Measurements from ENCODE around the gene FH.

DNA sequence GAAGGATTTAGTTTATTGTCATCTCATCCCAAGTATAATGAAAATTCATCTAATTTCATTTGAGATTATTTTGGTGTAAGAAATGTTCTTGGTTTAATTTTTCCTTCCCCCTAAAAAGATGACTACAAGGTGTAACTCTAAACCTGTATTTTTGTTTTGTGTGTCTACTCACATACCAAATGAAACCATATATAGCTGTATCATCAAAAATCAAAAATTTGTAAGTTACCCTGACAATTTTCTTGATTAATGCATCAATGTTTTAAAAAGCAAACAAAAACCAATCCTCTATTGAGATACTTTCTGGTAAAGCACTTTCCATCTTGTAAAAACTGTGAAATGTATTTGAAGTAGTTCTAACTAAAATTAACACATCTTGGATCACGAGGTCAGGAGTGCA is 30.8 kb downstream of the FH start:
- TF ChIP-seq POLR2A (IDR thresholded peaks at IDR 0.05; ENCODE audit: low read depth, low read length), result no peak
- TF ChIP-seq POLR2AphosphoS5 (IDR thresholded peaks at IDR 0.05; ENCODE audit: insufficient read depth, low read depth, low read length), result no peak
- TF ChIP-seq, protein P1, sequence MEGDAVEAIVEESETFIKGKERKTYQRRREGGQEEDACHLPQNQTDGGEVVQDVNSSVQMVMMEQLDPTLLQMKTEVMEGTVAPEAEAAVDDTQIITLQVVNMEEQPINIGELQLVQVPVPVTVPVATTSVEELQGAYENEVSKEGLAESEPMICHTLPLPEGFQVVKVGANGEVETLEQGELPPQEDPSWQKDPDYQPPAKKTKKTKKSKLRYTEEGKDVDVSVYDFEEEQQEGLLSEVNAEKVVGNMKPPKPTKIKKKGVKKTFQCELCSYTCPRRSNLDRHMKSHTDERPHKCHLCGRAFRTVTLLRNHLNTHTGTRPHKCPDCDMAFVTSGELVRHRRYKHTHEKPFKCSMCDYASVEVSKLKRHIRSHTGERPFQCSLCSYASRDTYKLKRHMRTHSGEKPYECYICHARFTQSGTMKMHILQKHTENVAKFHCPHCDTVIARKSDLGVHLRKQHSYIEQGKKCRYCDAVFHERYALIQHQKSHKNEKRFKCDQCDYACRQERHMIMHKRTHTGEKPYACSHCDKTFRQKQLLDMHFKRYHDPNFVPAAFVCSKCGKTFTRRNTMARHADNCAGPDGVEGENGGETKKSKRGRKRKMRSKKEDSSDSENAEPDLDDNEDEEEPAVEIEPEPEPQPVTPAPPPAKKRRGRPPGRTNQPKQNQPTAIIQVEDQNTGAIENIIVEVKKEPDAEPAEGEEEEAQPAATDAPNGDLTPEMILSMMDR (IDR thresholded peaks at IDR 0.05; ENCODE audit: extremely low read depth in 1 of 2, insufficient read depth in 1 of 2, low read depth in 1 of 2, low read length in 2 of 2), result no peak
- TF ChIP-seq EZH2 (IDR thresholded peaks at IDR 0.05; ENCODE audit: borderline replicate concordance, low read depth, low read length, severe bottlenecking), result no peak
- TF ChIP-seq, protein P2, sequence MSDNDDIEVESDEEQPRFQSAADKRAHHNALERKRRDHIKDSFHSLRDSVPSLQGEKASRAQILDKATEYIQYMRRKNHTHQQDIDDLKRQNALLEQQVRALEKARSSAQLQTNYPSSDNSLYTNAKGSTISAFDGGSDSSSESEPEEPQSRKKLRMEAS (IDR thresholded peaks at IDR 0.05; ENCODE audit: insufficient read depth, insufficient read length), result no peak
- TF ChIP-seq FOS (IDR thresholded peaks at IDR 0.05; ENCODE audit: borderline replicate concordance, insufficient read depth, low read length), result no peak
